ENCODE results near the gene CALD1.

Gene CALD1

DNA sequence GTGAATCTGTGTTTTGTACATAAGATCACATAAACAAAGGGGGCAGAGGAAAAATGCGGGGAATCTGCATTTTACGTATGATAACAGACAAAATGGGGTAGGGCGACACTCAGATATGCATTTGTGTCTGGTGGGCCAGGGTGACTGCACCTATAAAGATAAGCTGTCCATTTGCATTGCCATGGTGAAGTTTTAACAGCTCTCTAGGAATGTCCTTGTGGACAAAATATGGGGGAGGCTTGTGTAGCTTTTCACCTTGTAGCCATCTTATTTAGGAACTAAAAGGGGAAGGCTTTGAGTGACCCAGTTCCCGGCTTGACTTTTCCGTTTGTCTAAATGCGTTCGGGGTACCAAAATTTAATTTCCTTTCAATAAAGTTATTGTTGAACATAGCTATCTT, 114.5 kb downstream of the CALD1 start:
- DNase-seq (ENCODE audit: low read depth in 2 of 2), result no peak

DNA sequence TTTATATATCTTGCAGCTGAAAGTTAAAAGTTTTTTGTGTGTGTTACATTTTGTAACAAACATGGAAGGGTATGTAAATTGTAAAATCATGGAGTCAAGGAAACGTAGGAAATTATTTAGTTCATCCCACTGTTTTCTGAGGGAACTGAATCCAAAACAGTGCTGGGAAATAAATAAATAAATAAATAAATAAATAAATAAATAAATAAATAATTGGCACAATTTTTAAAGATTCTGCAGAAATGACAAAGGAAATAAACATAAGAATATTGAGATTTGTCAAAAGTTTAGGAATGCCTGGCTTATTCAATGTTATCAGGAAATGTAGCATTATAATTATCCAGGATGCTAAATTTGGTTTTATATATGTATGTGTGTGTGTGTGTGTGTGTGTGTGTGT, 115.5 kb downstream of the CALD1 start:
- no peak for DNase-seq (ENCODE audit: low read depth in 2 of 2)

DNA sequence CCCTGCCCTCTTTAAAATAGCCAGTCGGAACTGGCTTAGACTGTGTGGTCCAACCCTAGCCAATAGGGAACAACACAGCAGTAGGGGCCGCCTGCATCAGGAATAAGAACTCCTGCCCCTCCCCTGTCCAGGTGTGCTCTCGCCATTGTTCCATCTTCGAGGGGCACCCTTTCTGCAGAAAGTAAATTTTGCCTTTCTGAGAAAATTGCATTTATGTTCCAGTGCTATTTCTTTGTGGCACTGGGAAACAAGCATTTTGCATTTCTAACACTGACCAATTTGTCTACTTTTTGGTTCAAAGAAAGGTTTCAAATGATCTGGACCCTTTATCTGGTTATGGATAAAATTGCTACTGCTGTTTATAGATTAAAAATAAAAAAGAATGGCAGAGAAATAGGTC, 116.6 kb downstream of the CALD1 start:
- no peak for DNase-seq (ENCODE audit: low read depth in 2 of 2)

DNA sequence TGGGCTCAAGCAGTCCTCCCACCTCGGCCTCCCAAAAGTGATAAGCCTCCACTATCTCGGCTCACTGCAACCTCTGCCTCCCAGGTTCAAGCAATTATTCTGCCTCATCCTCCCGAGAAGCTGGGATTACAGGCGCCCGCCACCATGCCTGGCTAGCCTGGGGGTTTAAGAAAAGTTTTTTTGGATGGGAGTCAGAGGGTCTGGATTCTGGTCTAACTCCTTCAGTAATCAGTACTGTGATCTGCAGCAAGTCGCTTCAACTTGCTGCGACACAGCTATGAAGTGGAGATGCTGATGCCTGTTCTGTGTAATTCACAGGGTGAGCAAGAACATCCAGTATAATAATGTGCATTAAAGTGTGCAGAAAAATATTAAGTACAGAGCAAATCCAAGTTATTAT, 118.5 kb downstream of the CALD1 start:
- DNase-seq (ENCODE audit: low read depth in 2 of 2), result no peak

DNA sequence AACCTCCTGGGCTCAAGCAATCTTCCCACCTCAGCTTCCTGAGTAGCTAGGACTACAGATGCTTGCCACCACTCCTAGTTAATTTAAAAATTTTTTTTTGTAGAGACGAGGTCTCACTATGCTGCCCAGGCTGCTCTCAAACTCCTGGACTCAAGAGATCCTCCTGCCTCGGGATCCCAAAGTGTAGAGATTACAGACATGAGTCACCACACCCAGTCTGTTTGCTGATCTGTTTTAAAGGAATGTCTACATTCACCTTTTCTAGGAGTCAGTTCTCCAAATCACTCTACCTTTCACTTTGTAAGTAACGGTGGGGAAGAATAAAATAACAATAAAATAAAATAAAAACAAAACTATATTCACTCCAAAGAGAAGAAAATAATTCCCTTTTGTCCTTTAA, 120.3 kb downstream of the CALD1 start:
- no peak for DNase-seq (ENCODE audit: low read depth in 2 of 2)

DNA sequence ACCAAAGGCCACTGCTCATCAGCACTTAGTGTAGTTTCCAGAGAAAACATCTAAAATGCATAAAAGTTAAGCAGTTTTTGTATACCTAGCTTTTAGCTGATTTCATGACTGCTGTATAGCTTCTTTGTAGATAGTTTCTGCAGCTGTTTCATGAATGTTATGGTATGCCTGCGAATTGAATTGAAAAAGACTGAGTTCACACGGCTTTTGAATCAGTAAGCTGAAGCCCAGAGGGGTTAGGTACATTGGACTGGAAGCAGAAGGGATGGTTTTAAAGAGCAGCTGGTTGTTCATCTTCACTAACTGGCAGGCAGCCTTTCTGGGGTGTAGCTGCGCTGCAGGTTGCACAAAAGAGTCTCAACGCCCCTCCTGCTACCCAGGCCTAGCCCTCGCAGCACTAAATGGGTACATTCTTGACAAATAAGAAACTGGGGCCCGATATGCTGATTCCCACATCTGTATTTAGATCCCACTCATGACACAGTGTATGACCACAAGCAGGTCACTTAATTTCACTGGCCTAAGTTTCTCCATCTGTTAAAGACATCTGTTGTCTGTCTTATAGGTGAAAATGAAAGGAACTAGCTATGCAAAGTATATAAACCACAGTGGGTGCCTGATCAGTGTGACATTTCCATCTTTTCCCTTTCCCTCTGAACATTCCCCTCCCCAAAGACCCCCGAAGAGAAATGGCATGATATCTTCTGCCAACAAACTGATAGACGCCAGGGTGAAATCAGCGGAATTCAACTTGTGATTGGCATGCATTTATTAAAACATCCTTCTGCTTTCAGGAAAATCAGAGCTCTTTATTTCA, 120.9 kb downstream of the CALD1 start:
- DNase-seq (ENCODE audit: low read depth in 2 of 2), result no peak

DNA sequence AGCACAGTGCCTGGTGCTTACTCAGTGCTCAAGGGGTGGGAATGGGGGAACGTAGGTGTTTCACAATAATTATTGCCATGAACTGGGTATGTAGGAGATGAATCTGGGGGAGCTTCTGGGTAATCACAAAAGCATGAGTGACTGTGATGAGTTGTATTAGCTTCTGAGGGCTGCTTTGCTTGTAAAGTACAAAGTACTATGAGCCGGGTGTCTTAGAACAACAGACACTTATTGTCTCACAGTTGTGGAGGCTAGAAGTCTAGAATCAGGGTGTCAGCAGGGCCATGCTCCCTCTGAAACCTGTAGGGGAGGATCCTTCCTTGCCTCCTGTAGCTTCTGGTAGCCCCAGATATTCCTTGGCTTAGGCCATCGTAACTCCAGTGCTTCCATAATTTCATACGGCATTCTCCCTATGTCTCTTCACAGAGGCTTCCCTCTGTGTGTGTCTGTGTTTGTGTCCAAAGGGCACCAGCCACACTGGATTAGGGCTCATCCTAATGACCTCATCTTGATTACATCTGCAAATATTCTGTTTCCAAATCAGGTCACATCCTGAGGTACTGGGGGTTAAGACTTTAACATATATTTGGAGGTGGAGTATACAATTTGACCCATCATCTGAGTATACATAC, 122.1 kb downstream of the CALD1 start:
- DNase-seq (ENCODE audit: low read depth in 2 of 2), result no peak

DNA sequence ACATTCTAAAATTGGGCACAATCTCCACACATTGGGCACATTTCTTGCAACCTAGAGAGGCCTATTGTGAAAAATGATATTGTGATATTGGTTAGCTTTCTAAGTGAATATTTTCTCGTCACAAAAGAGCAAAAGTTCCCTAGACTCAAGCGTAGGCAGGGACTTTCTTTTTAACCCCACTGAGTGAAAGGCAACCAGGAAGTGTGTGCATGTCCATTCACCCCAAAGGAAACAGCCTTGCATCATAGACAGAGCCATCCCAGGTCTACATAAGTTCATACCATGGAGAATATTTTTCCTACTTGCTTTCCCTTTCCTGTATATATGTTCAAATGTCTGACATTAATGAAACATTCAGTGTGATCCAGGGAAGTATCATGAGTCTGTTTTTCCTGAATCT, 122.6 kb downstream of the CALD1 start:
- no peak for DNase-seq (ENCODE audit: low read depth in 2 of 2)

DNA sequence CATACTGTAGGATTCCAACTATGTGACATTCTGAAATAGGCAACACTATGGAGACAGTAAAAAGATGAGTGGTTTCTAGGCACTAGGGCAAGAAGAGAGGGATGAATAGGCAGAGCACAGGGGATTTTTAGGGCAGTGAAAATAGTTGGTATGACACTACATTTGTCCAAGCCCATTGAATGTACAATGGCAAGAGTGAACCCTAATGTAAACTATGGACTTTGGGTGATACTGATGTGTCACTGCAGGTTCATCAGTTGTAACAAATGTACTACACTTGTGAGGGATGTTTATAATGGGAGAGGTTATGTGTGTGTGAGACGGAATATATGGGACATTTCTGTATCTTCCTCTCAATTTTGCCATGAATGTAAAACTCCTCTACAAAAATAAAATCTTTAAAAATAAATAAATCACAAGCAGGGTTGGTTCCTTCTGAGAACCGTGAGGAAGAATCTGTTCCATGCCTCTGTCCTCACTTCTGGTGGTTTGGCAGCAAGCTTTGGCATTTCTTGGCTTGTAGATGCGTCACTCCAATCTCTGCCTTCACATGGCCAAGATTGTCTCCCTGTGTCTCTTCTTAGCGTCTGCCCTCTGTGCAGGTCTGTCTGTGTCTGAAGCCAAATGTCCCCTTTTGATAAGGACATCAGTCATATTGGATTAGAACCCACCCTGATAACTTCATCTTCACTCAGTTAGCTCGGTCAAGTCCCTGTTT, 123.8 kb downstream of the CALD1 start:
- no peak for DNase-seq (ENCODE audit: low read depth in 2 of 2)

DNA sequence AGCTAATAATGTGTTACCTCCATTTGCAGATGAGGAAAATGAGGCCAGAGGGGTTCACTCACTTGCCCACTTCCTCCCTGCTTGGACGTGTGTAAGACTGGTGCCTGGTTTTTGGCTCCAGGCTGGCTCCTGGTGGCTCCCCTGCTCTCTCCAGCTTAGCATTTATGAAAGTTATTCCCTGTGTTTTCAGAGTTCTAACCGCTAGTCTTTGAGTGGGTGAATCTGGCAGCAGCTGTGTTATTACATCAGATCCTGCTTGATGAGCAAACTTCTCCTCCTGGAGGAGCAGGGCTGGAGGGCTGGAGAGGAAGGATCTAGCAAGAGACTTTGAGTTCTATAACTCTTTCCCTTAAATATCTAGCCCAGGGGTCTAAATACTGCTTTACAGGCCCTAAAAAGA, 125.9 kb downstream of the CALD1 start:
- DNase-seq (ENCODE audit: low read depth in 2 of 2), result no peak

DNA sequence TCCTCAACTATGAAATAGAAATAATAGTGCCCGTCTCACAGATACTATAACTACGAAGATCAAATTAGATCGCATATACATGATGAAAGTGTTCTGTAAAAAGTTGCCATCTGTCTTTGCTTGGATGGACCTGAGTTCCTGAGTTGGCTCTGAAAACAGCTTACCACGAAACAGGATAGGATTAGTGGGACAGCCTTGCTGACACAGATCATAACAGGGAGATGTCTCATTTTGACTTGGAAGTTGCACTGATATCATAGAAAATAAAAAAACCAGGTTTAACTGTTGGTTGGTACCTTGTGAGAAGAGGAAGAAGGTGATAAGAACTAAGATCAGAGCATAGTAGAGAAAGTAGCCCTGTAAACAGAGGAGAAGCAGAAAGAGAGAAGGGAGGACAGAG, 127.6 kb downstream of the CALD1 start:
- DNase-seq (ENCODE audit: low read depth in 2 of 2), result no peak

DNA sequence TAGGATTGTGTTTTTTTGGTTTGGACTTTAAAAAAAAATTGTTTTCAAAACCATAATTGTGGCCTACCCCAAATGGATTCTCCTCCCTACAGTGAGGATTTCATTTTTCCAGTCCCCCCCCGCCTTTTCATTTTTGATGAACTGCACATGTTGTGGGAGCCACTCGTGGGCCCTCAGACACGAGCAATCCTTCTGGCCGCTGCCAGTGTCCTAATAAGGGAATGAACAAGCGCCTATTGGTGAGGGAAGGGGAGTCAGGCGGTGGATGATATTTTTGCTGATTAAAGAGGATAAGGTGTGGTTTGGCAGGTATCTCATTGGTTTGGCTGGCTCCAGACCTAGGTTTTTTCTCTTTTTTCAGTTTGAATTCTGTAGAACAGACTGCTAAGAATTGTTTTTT, 128.2 kb downstream of the CALD1 start:
- DNase-seq (ENCODE audit: low read depth in 2 of 2), result no peak

DNA sequence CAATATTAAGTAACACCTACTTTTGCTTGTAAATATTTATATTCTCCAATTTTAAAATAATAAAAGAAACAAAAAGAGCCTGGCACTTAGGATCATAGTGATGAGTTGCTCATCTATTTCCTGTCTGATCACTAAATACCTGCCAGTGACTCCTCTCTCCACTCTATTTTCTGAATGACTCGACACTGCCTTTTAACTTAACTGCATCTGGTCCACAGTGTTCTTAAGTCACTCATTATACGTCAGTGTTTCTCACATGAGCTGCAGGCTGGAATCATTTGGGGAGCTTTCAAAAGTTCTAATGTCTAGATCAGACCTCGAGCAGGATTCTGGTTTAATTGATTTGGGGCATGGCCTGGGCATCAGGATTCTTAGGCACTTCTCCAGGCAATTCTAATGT, 128.9 kb downstream of the CALD1 start:
- no peak for DNase-seq (ENCODE audit: low read depth in 2 of 2)

DNA sequence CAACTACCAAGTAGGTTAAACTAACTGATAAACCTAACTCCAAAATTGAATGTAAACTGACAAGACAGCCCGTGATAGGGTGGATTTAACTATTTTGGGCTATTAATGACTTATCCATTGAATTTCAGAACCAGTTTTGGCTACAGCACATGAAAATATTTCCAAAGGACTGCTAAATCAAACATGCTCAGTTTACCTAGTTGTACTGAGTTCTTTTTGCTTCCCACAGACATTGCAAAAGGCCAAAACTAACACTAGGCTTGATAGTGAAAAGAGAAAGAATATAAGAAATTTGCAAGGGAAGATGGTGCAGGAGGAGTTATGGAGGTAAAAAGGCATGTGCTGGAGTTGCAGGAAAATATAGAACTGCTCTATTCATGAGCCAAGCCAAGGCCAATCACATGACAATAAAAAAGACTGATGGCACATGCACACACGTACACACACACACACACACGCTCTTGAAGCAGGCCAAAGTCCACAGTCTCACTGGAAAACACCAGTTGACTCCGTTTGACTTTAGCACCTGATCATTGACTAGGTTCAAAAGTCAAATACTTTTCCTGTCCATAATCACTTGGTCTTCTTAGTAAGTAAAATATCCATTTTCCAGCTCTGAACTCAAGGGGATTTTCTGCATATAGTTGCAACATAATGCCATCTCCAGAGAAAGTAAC, 130.9 kb downstream of the CALD1 start:
- no peak for DNase-seq (ENCODE audit: low read depth in 2 of 2)

DNA sequence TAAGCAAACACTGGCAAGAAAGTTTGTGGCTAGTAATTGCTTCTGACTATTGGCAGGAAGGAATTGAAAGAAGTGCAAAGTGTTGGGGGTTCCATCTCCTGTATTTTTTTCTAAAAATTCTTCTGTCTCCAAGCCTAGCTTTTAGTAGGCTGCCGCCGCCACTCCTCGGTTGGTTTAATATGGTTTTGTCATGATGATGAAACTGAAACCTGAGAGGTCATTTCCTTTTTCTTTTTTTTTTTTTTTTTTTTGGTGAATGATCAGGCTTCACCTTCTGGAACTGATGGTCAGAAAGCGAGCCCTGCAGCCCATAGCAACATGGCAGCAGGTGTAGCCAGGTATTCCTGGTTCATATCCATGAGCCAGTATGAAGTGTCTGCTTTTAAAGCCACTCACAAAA, 131.5 kb downstream of the CALD1 start:
- DNase-seq (ENCODE audit: low read depth in 2 of 2), result no peak

DNA sequence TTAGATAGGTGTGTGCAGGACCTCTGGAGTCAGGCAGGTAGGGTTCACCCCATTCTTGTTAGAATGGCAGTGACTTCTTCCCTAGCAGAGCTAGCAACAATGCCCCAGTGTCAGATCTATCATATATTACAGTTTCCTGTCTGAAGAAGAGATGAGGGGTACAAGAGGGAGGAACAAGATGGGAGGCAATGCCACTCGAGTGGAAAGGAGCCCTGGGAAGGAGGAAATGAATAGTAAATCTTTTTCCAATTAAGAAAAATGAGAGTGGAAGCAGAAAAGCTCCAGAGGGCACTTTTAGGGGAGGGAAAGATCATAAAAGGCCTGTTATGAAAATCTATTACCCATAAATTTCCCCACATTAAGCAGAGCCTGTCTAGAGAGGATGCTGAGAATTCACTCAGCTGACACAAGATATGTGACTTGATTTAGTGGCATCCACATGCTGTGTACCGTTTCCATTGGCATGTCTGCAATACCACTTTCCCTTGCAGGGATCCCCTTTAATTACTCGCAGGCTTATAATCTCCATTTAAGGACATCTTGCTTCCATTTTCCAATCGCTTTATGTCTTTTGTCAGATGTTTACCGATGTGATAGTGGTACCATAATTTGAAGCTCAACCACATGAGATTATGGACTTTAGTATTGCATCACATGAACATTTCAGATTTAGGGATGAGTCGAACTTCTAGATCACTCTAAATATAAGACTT, 136.9 kb downstream of the CALD1 start:
- DNase-seq (ENCODE audit: low read depth in 2 of 2), result no peak

DNA sequence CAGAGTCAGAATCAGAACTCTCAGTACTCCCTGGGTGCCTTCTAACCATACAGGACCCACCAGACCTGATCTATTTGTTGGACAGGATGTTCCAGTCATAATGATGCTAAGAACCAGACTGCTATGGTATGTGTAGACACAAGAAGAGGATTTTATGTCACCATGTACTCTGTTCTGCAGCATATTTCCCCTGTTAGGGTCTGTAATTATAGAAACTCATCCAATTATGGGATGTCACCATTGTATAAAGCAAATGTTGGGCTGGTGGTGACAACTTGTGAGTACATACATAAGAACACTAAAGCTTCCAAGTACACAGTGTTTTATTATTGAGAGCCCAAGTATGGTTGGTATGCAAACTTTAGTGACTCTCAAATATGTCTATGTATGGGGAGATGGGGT, 139.8 kb downstream of the CALD1 start:
- no peak for DNase-seq (ENCODE audit: low read depth in 2 of 2)

DNA sequence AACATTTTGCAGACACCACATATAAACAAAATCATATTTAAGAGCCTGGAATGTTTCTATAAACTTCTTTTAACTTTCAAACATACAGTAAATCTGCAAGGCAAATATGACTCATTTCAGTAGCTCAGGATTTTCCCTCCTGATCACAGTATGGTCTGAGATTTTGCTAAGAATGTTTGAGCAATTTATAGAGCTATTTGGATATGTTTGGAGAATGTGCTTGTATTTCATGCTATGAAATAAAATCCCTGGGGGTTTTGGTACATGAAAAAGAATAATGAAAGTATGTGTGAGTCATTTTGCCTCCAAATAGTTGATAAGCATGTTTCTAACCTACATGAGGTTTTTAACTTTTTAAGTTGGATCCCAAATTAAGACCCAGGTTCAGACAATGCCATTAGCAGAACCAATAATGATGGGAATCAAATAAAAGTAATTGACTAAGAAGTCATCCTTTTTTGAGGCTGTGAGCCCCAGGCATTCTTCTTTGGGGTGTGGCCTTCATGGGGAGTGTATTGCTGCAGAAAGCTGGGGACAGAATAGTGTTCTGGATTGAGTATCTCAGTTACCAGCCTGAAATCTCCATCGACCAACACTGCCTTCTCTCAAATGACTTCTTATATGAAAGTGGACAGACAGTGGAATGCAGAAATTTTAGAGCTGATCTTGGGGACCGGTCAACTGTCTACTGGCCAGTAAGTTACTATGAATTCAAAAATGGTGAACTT, 140.8 kb downstream of the CALD1 start:
- no peak for DNase-seq (ENCODE audit: low read depth in 2 of 2)

DNA sequence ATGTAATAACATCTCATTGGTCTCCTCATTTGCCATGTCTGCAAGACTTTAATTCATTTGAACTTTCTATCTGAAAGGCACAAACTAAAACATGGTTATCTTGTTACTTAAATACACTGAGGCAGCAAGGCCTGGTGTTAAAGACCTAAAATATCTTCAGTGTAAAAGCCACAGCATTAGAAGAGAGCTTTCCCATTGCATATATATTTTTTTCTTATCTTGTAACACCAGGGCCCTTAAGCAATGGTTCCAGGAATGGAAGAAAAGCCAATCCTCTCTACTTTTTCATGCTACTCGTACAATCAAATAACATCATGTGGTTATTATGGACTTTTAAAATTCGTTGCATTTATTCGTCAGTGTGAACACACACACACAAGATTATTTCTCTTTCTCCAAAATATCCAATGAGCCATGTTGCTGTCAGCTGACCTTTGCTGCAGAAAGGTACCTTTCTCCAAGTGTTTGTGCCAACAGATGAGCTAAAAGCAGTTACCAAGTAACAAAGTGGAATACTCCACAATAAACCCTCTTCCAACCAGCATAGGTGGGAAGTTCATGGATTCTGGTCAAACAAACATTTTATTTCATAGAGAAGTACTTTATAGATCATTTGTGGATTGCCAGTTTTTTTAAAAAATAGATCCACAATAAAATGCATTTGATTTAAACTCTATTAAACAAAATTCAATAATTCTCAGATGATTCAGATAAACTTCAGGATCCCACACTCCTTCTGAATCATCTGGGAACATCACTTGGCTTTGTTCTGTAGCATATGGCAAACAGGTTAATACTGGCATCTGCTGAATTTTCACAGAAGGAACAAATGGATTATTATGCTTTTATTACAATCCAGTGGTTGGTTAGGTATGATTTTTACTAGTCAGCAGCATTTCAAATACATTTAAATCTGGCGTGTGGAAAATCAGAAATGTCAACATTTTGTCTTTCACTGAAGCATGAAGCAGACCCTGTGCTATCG, 143.6 kb downstream of the CALD1 start:
- DNase-seq (ENCODE audit: low read depth in 2 of 2), result no peak

DNA sequence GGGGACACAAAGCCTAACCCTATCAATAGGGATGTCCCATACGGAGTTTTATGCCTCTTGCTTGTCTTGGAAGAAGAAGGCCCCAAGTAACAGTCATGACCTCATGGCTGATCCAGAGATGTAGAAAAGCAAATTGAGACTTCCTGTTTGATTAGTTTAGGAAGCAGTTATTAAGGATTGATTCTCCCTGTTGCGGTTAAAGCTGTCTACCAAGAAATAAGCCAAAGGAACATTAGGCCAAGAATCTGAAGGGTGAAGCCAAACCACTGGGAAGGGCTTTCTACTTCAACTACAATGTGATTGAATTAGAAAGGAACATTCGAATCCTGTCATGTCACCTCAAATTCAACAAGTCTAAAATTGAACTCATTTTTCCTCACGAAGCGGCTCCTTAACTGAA, 146.3 kb downstream of the CALD1 start:
- no peak for DNase-seq (ENCODE audit: low read depth in 2 of 2)

Data from activated CD4-positive, alpha-beta T cell treated with anti-CD3 and anti-CD28 coated beads for 24 hours (primary cell).